H9 (cell line): ENCODE data around the gene FAM3C. TPM values are rescaled to one million over a fixed set of nuclear protein-coding genes. Genes with fewer than 3 reads are reported as not detected.

Experiments
- DNase-seq: peaks from one replicate; pipeline ENCODE4 v3.0.0-alpha.2; 2017
- H2AFZ ChIP-seq: one replicate; pipeline ENCODE4 v1.6.1; 2013; ENCODE audit warnings: mild to moderate bottlenecking, low read length, control low read depth, moderate library complexity
- H2AK5ac ChIP-seq: 2 replicates; pipeline ENCODE4 v1.6.1; 2013; ENCODE audit warnings: low read length, control low read depth, mixed read lengths; ENCODE audit not compliant: insufficient read length
- H2BK120ac ChIP-seq: one replicate; pipeline ENCODE4 v1.6.1; 2013; ENCODE audit warnings: low read depth, mild to moderate bottlenecking, low read length, control low read depth, inconsistent platforms; ENCODE audit not compliant: poor library complexity, severe bottlenecking
- H2BK12ac ChIP-seq: 2 replicates; pipeline ENCODE4 v1.6.1; 2013; ENCODE audit warnings: low read length, control low read depth, mixed read lengths, low read depth; ENCODE audit not compliant: insufficient read length
- H2BK15ac ChIP-seq: 2 replicates; pipeline ENCODE4 v1.6.1; 2013; ENCODE audit warnings: low read depth, low read length, control low read depth
- H2BK20ac ChIP-seq: one replicate; pipeline ENCODE4 v1.6.1; 2013; ENCODE audit warnings: low read depth, mild to moderate bottlenecking, low read length, control low read depth, inconsistent platforms; ENCODE audit not compliant: poor library complexity, severe bottlenecking
- H2BK5ac ChIP-seq: 2 replicates; pipeline ENCODE4 v1.6.1; 2013; ENCODE audit warnings: low read length, control low read depth, mixed read lengths; ENCODE audit not compliant: insufficient read length
- H3K14ac ChIP-seq: 2 replicates; pipeline ENCODE4 v1.6.1; 2013; ENCODE audit warnings: low read length, control low read depth; ENCODE audit not compliant: insufficient read depth
- H3K18ac ChIP-seq: 2 replicates; pipeline ENCODE4 v1.6.1; 2013; ENCODE audit warnings: low read depth, mild to moderate bottlenecking, mixed read lengths, low read length, control low read depth; ENCODE audit not compliant: insufficient read length
- H3K23ac ChIP-seq: 2 replicates; pipeline ENCODE4 v1.6.1; 2013; ENCODE audit warnings: low read length, control low read depth, mixed read lengths, low read depth; ENCODE audit not compliant: insufficient read length
- H3K23me2 ChIP-seq: 2 replicates; pipeline ENCODE4 v1.6.1; 2013; ENCODE audit warnings: low read depth, mild to moderate bottlenecking, mixed read lengths, low read length, control low read depth; ENCODE audit not compliant: insufficient read length, poor library complexity, severe bottlenecking
- H3K27ac ChIP-seq: 2 replicates; pipeline ENCODE4 v1.5.1; 2013; ENCODE audit warnings: low read length, control low read depth, mixed read lengths, low read depth; ENCODE audit not compliant: insufficient read length
- H3K27me3 ChIP-seq: 2 replicates; pipeline ENCODE4 v1.6.1; 2013; ENCODE audit warnings: low read length, control low read depth, inconsistent platforms; ENCODE audit not compliant: insufficient read depth
- H3K4ac ChIP-seq: 2 replicates; pipeline ENCODE4 v1.6.1; 2013; ENCODE audit warnings: low read depth, mild to moderate bottlenecking, control low read depth, inconsistent platforms, low read length, moderate library complexity
- H3K4me1 ChIP-seq: 2 replicates; pipeline ENCODE4 v1.6.1; 2013; ENCODE audit warnings: low read length, control low read depth, inconsistent platforms; ENCODE audit not compliant: insufficient read depth
- H3K4me2 ChIP-seq: 2 replicates; pipeline ENCODE4 v1.6.1; 2013; ENCODE audit warnings: low read length, control low read depth, mixed read lengths; ENCODE audit not compliant: insufficient read length, insufficient read depth
- H3K56ac ChIP-seq: 2 replicates; pipeline ENCODE4 v1.6.1; 2013; ENCODE audit warnings: low read depth, mild to moderate bottlenecking, mixed read lengths, low read length, control low read depth; ENCODE audit not compliant: insufficient read length
- H3K79me1 ChIP-seq: 2 replicates; pipeline ENCODE4 v1.6.1; 2013; ENCODE audit warnings: low read depth, mild to moderate bottlenecking, moderate library complexity, low read length, control low read depth, inconsistent platforms; ENCODE audit not compliant: insufficient read depth, poor library complexity, severe bottlenecking
- H3K79me2 ChIP-seq: 2 replicates; pipeline ENCODE4 v1.6.1; 2013; ENCODE audit warnings: low read length, control low read depth, inconsistent platforms; ENCODE audit not compliant: insufficient read depth
- H3K9ac ChIP-seq: 2 replicates; pipeline ENCODE4 v1.6.1; 2013; ENCODE audit warnings: low read length, control low read depth, mixed read lengths; ENCODE audit not compliant: insufficient read length; ENCODE audit errors: extremely low read depth
- H3K9me3 ChIP-seq: one replicate; pipeline ENCODE4 v1.6.1; 2013; ENCODE audit warnings: low read depth, low read length, inconsistent platforms; ENCODE audit not compliant: control insufficient read depth
- H3T11ph ChIP-seq: one replicate; pipeline ENCODE4 v1.6.1; 2013; ENCODE audit warnings: mild to moderate bottlenecking, low read length, control low read depth, inconsistent platforms
- H4K20me1 ChIP-seq: one replicate; pipeline ENCODE4 v1.6.1; 2013; ENCODE audit not compliant: control insufficient read depth, insufficient read length, insufficient read depth
- H4K5ac ChIP-seq: 2 replicates; pipeline ENCODE4 v1.6.1; 2013; ENCODE audit warnings: low read depth, mild to moderate bottlenecking, mixed read lengths, low read length, control low read depth; ENCODE audit not compliant: insufficient read length
- H4K8ac ChIP-seq: replicated peaks from 2 replicates; pipeline ENCODE4 v1.6.1; 2013; ENCODE audit warnings: low read length, control low read depth, mixed read lengths, low read depth; ENCODE audit not compliant: insufficient read length
- H4K91ac ChIP-seq: 2 replicates; pipeline ENCODE4 v1.6.1; 2013; ENCODE audit warnings: low read depth, mild to moderate bottlenecking, moderate library complexity, mixed read lengths, low read length, control low read depth; ENCODE audit not compliant: insufficient read length
- H3K27ac Mint-ChIP-seq, 3 experiments: 2 replicates in 2 of 3; 3 replicates in 1 of 3; pipeline ENCODE4 v1.8.0; 2020 to 2021; ENCODE audit warnings: mixed read lengths in 3 of 3, mild to moderate bottlenecking in 1 of 3, moderate library complexity in 1 of 3
- H3K27me3 Mint-ChIP-seq: 2 replicates; pipeline ENCODE4 v1.8.0; 2021; ENCODE audit warnings: low read depth, mild to moderate bottlenecking, moderate library complexity, mixed read lengths
- H3K36me3 Mint-ChIP-seq, 3 experiments: 2 replicates in 2 of 3; 3 replicates in 1 of 3; pipeline ENCODE4 v1.8.0; 2020 to 2021; ENCODE audit warnings: low read depth in 3 of 3, mixed read lengths in 3 of 3; ENCODE audit not compliant: insufficient read depth in 1 of 3
- H3K4me1 Mint-ChIP-seq, 2 experiments: 2 replicates each; pipeline ENCODE4 v1.8.0; 2020; ENCODE audit warnings: mixed read lengths in 2 of 2
- H3K4me3 Mint-ChIP-seq, 2 experiments: 2 replicates in 1 of 2; 3 replicates in 1 of 2; pipeline ENCODE4 v1.8.0; 2020 to 2021; ENCODE audit warnings: mild to moderate bottlenecking in 2 of 2, mixed read lengths in 2 of 2, moderate library complexity in 1 of 2
- H3K9me3 Mint-ChIP-seq, 2 experiments: 2 replicates in 1 of 2; 3 replicates in 1 of 2; pipeline ENCODE4 v1.8.0; 2020; ENCODE audit warnings: mild to moderate bottlenecking in 2 of 2, mixed read lengths in 2 of 2, moderate library complexity in 1 of 2
- CTCF ChIP-seq: fragments of 200-600 bp; sonication (generic); conservative IDR thresholded peaks from 3 replicates; pipeline ENCODE4 v1.8.0; 2021; ENCODE audit warnings: antibody characterized with exemption, mild to moderate bottlenecking
- WGBS: extraction: QIAGEN DNeasy Blood & Tissue Kit; methylation state at CpG from one replicate; pipeline ENCODE4 v1.1.7; 2013; ENCODE audit warnings: missing lambda C conversion rate, low lambda C conversion rate, mixed read lengths; ENCODE audit not compliant: insufficient read length; ENCODE audit errors: extremely low coverage; 5-methylcytosine and 5-hydroxymethylcytosine counted together
- total RNA-seq: library from RNA; stranded (reverse); gene quantifications from 2 replicates; pipeline ENCODE4 v1.2.1, GENCODE V29; 2021

The FAM3C gene
- total RNA-seq, 1 experiment from 2014 or later: 64.5 TPM

- H3K36me3 Mint-ChIP-seq: peaks cover 8 to 56% (median 28%) of the 10 kb centered on the region in 3 experiments; a peak in 6 of 7 replicates
- no peaks in the 10 kb centered on the region for H3K27me3 Mint-ChIP-seq
- Histone ChIP-seq H3K23ac (no peak overlapping the region), H4K8ac (no peak overlapping the region), H3K79me2 (no peaks in the 10 kb centered on the region), H4K91ac (no peak overlapping the region), H3K4ac (no peak overlapping the region), H2BK12ac (no peak overlapping the region), H2BK15ac (no peak overlapping the region), H2AFZ (no peak overlapping the region), H2BK5ac (no peak overlapping the region), H3K4me1 (no peaks in the 10 kb centered on the region), H4K20me1 (no peaks in the 10 kb centered on the region), H4K5ac (no peak overlapping the region), H3K56ac (no peak overlapping the region), H3K27me3 (no peaks in the 10 kb centered on the region; the same call in 1 of the 2 replicates), H3K18ac (no peak overlapping the region), H3K9me3 (no peaks in the 10 kb centered on the region), H2BK20ac (no peak overlapping the region), H2AK5ac (no peak overlapping the region), H3K23me2 (no peaks in the 10 kb centered on the region), H3K79me1 (no peaks in the 10 kb centered on the region), H3K9ac (no peak overlapping the region), H2BK120ac (no peak overlapping the region), H3K14ac (no peak overlapping the region), H3K27ac (no peak overlapping the region), H3T11ph (no peak overlapping the region), H3K4me2 (no peak overlapping the region)
- DNase-seq: no peak
- H3K4me1 Mint-ChIP-seq: peaks cover 12% of the 10 kb centered on the region in 2 experiments
- WGBS: no CpG with 5 or more reads among the region's 2 CpGs
- H3K4me3 Mint-ChIP-seq: no peak overlapping the region
- TF ChIP-seq CTCF: no peak
- no peaks in the 10 kb centered on the region for H3K9me3 Mint-ChIP-seq
- H3K27ac Mint-ChIP-seq: peak overlapping the region in 1 of 3 experiments; percentile 7; a peak in 1 of 7 replicates
These were observed 26.6 kb downstream of the FAM3C start for GRCh38 chr7:121369462-121369861.
